Measurements from ENCODE around the gene ZFHX2. TPM values are rescaled to one million over a fixed set of nuclear protein-coding genes. Genes with fewer than 3 reads are reported as not detected.
A peak's percentile ranks its signal among the peaks of the same experiment; 100 is the strongest.

ZFHX2 gene
- total RNA-seq, 1 experiment from 2014 or later = 0.10 TPM

DNA sequence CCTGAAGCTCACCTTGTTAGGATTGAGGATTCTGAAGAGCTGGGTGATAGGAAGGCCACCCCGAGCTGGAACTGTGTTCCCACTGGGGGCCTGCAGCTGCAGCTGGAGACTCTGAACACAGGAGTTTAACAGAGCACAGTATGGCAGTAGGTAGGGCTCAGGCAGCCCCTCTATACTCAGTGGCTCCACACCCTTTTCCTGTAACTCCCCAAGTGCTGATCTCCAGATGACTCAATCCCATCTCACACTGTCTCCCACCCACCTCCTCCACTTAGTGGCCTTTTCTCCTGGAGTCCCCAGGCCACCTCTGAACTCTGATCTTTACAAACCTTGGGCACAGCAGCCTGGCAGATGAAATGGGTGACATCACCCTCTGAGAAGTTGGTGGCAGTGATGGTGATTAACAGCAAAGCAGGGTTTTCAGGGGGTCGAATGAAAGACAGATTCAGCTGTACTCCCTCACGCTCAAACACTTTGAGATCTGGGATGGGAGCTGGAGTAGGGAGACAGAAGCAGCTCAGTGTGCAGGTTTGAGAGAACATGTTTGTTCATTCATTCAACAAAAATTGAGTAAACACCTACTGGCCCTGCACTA lies 8.5 kb upstream of the ZFHX2 start:
- no peak for DNase-seq (ENCODE audit: low spot score)

DNA sequence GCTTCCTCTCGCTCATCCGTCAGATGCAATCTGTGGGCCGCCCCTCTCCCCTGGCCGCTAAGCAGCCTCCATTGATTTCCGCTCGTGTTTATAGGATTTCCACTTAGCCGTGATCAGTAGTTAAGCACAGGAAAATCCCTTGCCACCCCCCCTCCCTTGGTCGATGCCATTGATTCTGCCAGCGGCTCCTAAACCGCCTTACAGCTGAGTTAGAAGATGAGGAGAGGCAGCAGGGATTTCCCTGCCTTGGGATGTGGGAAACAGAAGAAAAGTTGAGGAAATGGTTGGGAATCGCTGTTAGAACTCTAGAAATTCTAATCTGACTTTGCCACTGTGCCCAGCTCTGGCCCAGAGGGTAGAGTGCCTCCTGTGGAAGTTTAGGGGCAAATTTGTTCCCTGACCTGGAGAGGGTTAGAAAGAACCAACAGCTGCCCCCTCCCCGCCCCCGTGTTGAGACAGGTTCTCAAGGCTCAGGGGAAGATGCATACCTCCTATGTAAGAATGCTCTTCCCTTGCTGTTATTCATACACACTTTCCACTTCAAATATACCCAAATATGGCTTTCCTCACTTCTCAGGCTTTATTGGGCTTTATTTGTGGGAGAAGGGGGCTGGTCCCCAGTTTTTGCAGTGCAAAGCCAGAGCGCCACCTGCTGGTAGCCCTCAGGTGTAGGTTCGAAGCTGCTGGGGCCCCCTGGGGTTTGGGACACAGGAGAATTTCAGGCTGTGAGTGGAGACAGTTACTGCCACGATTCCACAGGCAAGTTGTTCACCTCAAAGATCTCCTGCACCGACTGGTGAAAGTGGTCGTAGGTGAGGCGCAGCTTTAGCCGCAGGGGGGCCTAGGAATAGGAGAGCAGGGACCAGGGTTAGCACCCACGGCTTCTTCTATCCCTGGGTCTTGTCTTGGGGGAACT lies 7.7 kb upstream of the ZFHX2 start:
- peak; percentile 48 for DNase-seq (ENCODE audit: low spot score)

DNA sequence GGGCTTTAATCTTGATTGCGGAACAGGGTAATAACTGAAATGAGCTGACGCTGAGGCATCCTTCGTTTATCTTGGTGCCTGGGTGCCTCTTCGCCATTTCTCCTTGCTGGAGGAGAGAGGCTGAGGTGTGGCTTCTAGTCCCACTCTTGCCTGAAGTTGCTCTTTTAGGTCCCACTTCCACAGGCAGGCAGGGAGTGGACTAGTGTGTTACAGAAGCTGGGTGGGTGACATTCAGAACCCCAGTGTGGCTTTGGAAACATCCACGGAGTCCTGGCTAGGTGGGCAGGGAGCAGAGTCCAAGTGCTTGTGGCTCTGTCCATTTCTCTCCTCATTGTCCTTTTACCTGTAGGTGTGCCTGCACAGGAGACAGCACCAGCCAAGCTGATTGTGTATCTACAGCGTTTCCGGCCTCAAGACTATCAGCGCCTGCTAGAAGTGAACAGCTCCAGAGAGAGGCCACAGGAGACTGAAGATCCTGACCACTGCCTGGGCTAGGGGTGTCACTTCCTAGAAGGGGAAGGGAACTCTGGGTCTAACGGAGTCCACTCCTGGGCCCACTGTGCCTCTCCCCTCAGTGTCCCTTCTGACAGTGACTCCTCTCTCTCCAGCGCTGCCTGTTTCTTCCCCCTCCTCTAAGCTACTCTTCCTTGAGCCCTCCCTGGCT lies 6.9 kb upstream of the ZFHX2 start:
- no peak for DNase-seq (ENCODE audit: low spot score)

- DNase-seq (ENCODE audit: low spot score) = no peak
Observed at GRCh38 chr14:23557946-23558345, 6.4 kb upstream of the ZFHX2 start.

DNA sequence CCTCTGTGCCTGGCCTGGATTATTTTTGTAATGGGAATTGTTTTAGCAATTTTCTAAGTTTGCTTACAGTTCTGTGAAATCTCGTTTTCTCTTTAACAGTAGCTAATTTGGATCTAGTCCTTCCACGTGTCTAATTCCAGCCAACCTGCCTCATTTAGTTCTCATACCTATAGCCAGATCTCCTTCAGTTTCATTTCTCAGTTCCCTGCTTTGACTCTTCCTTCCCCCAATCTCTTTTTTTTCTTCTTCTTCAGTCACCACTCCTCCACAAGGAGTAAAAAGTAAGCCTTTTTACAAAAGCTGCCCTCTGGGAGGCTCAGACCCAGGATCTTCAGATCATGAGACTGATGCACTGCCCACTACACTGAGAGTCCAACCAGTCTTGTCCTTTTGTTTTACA lies 6.0 kb upstream of the ZFHX2 start:
- DNase-seq (ENCODE audit: low spot score) = no peak

GRCh38 chr14:23556700-23557440 lies 5.3 kb upstream of the ZFHX2 start:
- no peak for DNase-seq (ENCODE audit: low spot score)

DNA sequence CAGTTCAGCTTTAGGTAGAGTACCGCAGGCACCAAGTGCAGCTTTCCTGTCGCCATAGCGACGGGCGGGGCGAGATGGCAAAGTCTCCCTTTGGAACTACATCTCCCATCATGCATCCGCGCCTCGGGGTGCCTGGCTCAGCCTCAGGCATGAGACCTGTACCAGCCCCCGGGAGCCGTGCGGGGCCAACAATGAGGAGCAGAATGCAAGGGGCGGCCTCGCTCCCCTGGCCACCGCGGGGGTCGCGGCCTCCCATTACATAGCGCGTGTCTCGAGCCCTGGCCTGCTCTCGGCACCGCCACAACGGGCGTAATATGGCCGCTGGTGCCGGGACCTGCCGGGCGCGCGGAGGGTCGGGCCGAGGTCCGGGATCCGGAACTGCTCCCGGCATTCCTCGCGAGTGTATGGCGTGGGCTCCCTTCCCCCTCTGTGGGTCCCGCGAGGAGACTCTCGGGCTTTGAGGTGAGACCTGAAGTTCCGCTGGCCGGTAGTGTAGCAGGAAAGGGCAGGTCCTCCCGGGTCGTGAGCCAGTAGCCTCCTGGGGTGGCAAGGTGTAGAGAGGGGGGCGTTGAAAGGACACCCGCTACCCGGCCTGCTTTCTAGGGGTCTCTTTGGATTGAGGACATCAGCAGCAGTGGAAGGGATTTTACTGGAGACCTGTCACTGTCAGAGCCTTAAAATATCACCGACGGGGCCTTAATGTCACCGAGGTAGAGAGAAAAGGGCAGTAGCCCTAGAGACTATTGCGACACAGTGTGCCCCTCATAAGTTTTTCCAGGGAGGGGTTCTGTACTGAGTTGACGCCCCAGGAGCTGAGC lies 4.5 kb upstream of the ZFHX2 start, which contains the start of gene THTPA:
TSS of gene THTPA (plus strand) at position 390 of the 818 bp plus-strand sequence. CDS start 487 bp downstream, outside the sequence.
- DNase-seq (ENCODE audit: low spot score) = peak; percentile 85

DNA sequence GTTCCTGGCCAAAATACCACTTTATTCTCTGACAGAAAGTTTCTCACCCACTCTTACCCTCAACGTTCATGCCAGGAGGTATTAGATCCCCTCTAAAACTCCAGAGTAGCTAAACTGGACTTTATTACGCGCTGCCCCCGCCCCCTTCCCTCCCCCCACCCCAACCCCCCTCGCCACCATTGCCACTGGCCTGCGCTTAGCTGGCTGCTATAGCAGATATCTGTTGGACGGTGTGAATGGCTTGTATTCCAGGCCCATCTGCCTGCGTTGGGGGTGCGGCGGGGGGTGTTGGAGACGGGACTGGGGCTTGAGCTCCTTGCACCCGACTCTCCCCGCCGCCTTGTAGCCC lies 3.9 kb upstream of the ZFHX2 start:
- no peak for DNase-seq (ENCODE audit: low spot score)

DNA sequence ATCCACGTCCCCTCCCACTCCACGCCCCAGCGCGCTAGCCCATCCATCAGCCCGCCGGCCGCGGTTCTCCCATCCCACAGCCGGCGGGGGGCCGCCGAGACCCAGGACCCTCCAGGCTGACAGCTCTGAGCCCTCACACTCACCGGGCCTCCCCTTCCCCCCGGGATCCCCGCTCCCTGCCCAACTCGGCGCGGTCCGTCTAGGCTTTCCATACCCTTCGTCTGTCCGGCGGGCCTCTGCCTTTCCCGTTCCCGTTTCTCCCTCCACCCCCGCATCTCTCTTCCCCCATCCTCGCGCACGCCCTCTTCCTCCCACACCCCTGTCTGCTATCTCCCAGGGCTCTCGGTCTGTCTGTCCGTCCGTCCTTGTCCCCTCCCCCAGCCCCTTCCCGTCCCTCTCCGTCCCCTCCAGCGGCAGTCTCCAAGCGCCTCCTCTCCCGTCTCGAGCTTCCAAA lies 726 bp downstream of the ZFHX2 start:
- DNase-seq (ENCODE audit: low spot score) = no peak

- no peak for DNase-seq (ENCODE audit: low spot score)
Observed at GRCh38 chr14:23550131-23550811, 1.3 kb downstream of the ZFHX2 start.

DNA sequence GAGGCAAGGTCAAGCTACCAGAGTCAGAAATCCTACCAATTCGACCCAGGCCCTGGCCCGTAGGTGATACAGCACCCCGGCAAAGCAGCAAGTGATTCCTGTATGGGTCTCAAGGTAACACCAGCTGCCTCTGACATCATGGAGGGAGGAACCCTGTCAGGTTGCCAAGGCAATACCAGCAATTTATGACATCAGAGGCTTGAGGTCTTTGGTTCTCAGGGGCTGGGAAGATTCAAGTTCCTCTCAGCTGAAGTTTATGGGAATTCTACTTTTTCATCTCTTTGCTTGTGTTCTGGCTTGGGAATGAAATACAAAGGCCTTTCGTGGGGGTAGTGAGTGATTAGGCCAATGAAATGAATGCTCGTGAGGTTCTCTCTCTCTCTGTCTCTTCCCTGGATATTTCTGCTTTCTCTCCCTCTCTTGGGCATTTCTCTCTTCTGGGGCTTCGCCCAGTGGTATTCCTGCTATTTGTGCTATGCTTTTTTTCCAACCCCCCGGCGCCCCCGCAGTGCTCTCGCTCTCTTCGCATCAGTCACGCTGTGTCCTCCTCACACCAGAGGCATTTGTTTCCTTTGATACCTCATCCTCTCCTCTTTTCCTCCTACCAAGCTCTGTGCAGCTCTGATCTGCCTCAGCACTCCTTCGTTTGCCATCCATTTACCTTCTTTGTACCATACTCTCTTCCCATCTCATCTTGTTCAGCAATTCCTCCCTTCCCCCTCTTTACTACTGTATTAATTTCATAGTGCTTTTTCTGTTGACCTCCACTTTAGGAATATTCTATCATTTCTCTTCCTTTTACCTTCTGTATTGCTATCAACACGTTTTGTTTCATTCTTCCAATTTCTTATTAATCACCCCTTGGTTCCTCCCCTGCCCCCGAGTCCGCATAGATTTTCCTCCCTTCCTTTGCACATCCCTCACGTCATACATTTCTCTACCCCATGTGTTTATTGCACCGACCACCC lies 2.9 kb downstream of the ZFHX2 start:
- DNase-seq (ENCODE audit: low spot score) = no peak

DNA sequence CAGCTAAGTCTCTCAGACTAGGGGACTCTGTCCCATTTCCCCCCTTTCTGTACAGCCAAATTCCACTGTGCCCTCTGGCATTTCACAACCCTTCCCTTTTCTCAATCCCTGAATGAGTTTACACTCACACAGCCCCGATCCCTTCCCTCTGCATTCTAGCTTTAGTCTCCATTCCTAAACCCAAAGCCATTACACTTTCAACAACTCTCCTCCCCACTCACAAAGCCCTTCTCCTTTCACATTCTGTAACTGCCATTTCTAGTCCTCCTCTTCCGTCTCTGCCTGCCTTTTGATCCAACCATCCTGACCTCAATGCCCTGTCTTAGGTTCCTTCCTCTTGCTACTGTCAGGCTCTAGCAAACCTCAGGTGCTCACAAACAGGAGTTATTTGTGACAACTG lies 3.6 kb downstream of the ZFHX2 start:
- no peak for DNase-seq (ENCODE audit: low spot score)

DNA sequence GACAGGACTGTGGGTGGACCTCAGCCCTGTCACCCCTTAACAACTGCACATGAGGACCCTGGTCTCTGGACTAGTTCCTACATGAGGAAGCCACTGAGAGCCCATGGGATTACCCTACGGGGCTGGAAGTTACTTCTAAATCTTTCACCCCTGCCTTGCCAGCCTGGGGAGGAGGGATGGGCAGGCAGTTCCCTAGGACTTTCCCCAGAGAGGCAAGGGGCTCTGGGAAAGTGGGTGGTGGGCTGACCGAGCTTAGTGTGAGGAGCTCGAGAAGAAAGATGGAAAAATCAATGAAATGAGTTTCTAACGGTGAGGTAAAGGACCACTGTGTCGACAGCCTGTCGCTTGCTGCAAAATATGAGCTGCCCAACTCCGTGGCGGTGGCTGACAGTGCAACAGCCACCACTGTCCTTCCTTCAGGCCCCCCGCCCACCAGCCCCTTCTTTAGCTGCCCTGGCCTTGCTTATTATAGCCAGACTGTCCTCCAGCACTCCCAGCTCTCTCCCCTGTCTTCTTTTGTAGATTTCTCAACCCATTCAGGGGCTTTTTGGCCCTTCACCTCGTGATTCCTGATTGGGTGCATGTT lies 5.0 kb downstream of the ZFHX2 start:
- no peak for DNase-seq (ENCODE audit: low spot score)

GRCh38 chr14:23545740-23546365 lies 5.7 kb downstream of the ZFHX2 start:
- no peak for DNase-seq (ENCODE audit: low spot score)

DNA sequence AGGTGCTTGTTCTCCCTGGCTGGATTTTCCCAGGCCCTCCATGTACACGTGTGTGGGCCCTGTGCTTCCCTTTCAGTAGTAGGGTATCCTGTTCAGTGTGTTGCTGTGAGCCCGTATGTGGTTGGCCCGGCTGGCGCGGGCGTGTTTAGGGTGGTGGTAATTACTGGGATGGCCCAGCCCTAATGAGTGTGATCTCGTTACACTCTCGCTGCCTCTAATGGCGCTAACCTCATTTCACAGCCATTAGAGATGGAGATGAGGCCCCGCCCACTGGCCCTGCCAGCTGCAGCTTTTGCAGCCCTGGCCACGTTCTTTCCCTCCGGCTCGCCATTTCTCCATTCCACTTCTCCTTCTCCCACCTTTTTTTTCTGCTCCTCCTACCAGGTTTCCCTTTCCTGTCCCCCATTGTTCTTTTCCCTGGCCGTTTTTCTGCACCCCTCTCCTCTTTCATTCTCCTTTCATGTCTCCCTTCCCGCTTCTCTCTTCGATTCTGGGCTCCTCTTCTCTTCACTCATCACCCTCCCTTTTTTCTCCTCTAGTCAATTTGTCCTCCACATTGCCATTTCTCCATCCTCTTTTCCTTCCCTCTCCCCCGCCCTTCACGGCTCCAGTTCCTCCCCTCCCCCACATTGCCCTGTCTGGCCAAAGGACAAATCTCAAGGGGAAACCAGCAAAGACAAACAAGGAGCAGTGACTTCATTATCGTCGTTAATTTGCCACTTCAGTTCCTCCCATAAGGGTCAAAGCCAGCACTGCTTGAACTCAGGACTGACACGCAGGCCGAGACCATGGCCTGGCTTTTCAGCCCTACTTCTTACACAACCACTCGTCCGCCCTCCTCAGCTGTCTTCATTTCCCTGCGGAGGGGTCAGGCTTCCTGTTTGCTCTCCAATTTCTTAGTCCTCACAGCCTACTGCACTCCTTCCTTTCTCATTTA lies 6.8 kb downstream of the ZFHX2 start:
- DNase-seq (ENCODE audit: low spot score) = no peak

DNA sequence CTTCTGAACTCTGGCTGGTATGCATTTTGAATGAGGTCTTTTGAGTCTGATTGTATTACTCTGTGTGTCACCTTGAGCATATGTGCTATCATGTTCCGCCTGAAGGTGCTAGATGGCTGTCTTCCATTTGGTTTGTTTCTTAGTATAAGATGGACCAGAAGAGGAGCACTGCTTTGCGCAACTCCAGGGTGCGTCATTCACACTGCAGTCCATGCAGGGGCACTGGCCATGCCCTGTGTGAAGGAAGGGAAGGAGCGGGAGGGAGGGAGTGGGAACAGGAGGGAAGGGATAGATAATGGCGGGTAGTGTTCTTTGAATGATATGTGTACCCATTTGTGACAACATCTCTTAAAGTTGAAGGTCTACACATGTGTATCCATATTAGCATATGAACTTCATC lies 8.2 kb downstream of the ZFHX2 start:
- no peak for DNase-seq (ENCODE audit: low spot score)

- DNase-seq (ENCODE audit: low spot score) = no peak
Observed at GRCh38 chr14:23542261-23542660, 9.3 kb downstream of the ZFHX2 start.

All from H4 (cell line).